HFFc6 (cell line): ENCODE results near the gene NFATC3. TPM values are rescaled to one million over a fixed set of nuclear protein-coding genes. Genes with fewer than 3 reads are reported as not detected.

Experiments used
- DNase-seq: peaks from one replicate; pipeline ENCODE4 v3.0.0-alpha.2; 2018
- H3K27ac Mint-ChIP-seq: 2 replicates; pipeline ENCODE4 v1.8.0; 2020; ENCODE audit warnings: mild to moderate bottlenecking, mixed read lengths
- H3K27me3 Mint-ChIP-seq: 2 replicates; pipeline ENCODE4 v1.8.0; 2021; ENCODE audit warnings: mild to moderate bottlenecking, moderate library complexity, mixed read lengths; ENCODE audit not compliant: insufficient read depth
- H3K36me3 Mint-ChIP-seq: 2 replicates; pipeline ENCODE4 v1.8.0; 2021; ENCODE audit warnings: low read depth, mixed read lengths
- H3K4me1 Mint-ChIP-seq: 2 replicates; pipeline ENCODE4 v1.8.0; 2020; ENCODE audit warnings: low read depth, mixed read lengths
- H3K4me3 Mint-ChIP-seq: 2 replicates; pipeline ENCODE4 v1.8.0; 2020; ENCODE audit warnings: mild to moderate bottlenecking, moderate library complexity, mixed read lengths
- H3K9me3 Mint-ChIP-seq: 2 replicates; pipeline ENCODE4 v1.8.0; 2020; ENCODE audit warnings: mild to moderate bottlenecking, mixed read lengths
- total RNA-seq, 6 experiments: library from RNA; stranded (reverse); fragmentation: NEBNext Ultra II Directional; extraction: Animal tissue kit (Norgen Biotek cat#: 25700); gene quantifications; 2 replicates in 1 of 6; 3 replicates in 5 of 6; pipeline ENCODE4 v1.2.3, GENCODE V29; 2021
- TF ChIP-seq, protein P1 (sequence below): fragments of 200-600 bp; sonication (generic); IDR thresholded peaks from 2 replicates; pipeline ENCODE4 v1.5.0; 2021; ENCODE audit warnings: antibody characterized with exemption, mild to moderate bottlenecking

The NFATC3 gene
- total RNA-seq, 6 experiments from 2014 or later, result 17.2 to 20.7 (median 19.9) TPM

DNA sequence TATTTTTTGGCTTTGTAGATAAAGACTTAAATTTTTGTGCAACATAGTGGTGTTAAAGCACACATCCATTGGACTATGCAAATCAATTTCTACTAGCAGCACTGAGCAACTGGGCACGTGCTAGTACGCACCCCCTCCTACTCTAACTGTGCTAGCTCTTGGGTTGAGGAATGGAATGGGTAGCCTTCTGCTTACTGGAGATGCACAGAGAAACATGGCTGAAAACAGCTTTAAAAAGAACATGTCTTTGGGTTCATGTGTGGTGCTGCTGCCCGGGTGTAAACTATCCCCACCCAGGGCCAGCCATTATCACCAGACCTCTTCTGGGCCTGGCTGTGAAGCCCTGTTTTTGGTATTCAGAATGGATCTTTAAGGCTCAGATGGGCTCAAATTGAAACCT, 143.5 kb downstream of the NFATC3 start:
- Mint-ChIP-seq H3K4me1 (peaks cover 19% of the 10 kb centered on the region), H3K36me3 (no peaks in the 10 kb centered on the region), H3K27me3 (peaks cover 1% of the 10 kb centered on the region; the same call in 1 of the 2 replicates), H3K9me3 (no peaks in the 10 kb centered on the region), H3K4me3 (no peak overlapping the region), H3K27ac (no peak overlapping the region)
- DNase-seq, result no peak
- TF ChIP-seq, protein P1, sequence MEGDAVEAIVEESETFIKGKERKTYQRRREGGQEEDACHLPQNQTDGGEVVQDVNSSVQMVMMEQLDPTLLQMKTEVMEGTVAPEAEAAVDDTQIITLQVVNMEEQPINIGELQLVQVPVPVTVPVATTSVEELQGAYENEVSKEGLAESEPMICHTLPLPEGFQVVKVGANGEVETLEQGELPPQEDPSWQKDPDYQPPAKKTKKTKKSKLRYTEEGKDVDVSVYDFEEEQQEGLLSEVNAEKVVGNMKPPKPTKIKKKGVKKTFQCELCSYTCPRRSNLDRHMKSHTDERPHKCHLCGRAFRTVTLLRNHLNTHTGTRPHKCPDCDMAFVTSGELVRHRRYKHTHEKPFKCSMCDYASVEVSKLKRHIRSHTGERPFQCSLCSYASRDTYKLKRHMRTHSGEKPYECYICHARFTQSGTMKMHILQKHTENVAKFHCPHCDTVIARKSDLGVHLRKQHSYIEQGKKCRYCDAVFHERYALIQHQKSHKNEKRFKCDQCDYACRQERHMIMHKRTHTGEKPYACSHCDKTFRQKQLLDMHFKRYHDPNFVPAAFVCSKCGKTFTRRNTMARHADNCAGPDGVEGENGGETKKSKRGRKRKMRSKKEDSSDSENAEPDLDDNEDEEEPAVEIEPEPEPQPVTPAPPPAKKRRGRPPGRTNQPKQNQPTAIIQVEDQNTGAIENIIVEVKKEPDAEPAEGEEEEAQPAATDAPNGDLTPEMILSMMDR, result no peak

- Mint-ChIP-seq H3K27me3 (peaks cover 1% of the 10 kb centered on the region), H3K4me3 (no peak overlapping the region), H3K9me3 (no peaks in the 10 kb centered on the region; the same call in 1 of the 2 replicates), H3K36me3 (no peaks in the 10 kb centered on the region), H3K27ac (peak overlapping the region; percentile 27; the same call in 1 of the 2 replicates), H3K4me1 (peaks cover 22% of the 10 kb centered on the region)
- TF ChIP-seq, protein P1, result peak; percentile 95
- DNase-seq, result peak; percentile 72
Measured at GRCh38 chr16:68229431-68230175, 144.4 kb downstream of the NFATC3 start.

GRCh38 chr16:68230176-68230571, 145.0 kb downstream of the NFATC3 start:
- no peaks in the 10 kb centered on the region for H3K36me3 Mint-ChIP-seq
- no peaks in the 10 kb centered on the region; the same call in 1 of the 2 replicates for H3K9me3 Mint-ChIP-seq
- no peak overlapping the region for H3K4me3 Mint-ChIP-seq
- H3K27me3 Mint-ChIP-seq, result peaks cover 1% of the 10 kb centered on the region
- H3K4me1 Mint-ChIP-seq, result peaks cover 25% of the 10 kb centered on the region
- H3K27ac Mint-ChIP-seq, result no peak overlapping the region
- DNase-seq, result no peak
- TF ChIP-seq, protein P1, result no peak

DNA sequence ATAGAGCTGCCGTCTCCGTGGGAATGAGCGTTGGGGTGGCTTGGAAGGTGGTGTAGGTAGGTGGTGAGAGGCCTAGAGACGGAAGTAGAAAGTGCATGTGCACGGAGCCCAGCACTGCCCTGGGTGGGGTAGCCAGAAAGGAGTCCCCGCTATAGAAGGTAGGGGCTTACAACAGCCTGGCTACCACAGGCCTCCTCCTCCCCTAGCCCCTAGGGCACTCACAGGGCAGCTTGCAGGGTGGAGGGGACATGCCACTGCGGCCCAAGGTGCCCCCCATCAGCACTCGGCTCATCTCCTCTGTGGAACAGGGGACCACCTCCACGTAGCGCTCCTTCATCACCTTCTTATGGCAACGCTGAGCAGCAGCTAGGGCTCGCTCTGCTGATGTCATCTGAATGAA, 145.8 kb downstream of the NFATC3 start:
- no peaks in the 10 kb centered on the region; the same call in 1 of the 2 replicates for H3K9me3 Mint-ChIP-seq
- TF ChIP-seq, protein P1, result no peak
- H3K27ac Mint-ChIP-seq, result no peak overlapping the region
- peaks cover 1% of the 10 kb centered on the region for H3K27me3 Mint-ChIP-seq
- H3K4me3 Mint-ChIP-seq, result no peak overlapping the region
- H3K36me3 Mint-ChIP-seq, result no peaks in the 10 kb centered on the region
- no peak for DNase-seq
- peaks cover 25% of the 10 kb centered on the region for H3K4me1 Mint-ChIP-seq

DNA sequence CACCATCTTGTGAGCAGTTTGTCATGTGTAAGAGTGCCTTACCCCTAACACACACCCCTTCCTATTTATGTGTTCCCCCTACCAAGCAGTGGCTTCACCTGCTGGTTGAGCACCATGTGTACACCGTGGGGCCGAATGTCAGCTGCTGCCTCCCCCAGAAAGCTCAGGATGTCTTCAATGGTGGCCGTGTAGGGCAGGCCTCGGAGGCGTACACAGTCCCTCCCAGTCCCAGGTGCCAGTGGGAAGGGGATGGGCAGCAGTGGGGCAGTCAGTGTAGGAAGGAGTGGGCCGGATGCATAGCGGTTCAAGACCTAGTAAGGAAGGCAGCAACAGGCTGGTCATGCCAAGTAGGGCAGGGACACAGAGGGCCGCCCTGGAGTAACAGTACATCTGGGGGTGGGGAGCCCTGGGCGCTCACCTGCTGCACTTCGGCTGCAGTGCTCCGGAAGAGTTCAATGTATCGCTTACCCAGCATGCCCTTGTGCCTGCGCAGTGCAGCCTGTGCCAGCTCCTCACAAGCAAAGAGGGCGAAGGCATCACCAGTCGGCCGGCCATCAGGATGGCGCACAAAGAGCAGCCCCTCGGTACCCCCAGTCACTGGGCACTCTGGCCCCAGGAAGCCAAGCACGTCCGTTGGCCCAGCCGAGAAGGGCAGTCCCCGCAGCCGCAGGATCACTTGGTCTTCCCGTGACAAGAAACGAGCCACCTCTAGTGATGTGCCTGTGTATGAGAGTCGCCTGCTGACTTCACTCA, 146.4 kb downstream of the NFATC3 start:
- TF ChIP-seq, protein P1, result no peak
- DNase-seq, result no peak

More for the DNA sequence above, 146.4 kb downstream of the NFATC3 start:
- H3K9me3 Mint-ChIP-seq, result no peaks in the 10 kb centered on the region; the same call in 1 of the 2 replicates
- peaks cover 28% of the 10 kb centered on the region for H3K4me1 Mint-ChIP-seq
- no peaks in the 10 kb centered on the region for H3K36me3 Mint-ChIP-seq
- no peak overlapping the region for H3K27ac Mint-ChIP-seq
- no peak overlapping the region for H3K4me3 Mint-ChIP-seq
- peaks cover 5% of the 10 kb centered on the region for H3K27me3 Mint-ChIP-seq
